Measurements from ENCODE around the gene EPHA8. TPM values are rescaled to one million over a fixed set of nuclear protein-coding genes. Genes with fewer than 3 reads are reported as not detected.

The EPHA8 gene
- total and polyA plus RNA-seq, 2 of the 13 experiments (the other 11 are each of a cell fraction or from before 2014, with no cell fraction given) = not detected

- TF ChIP-seq MAZ (IDR thresholded peaks at IDR 0.05; ENCODE audit: borderline replicate concordance, low read depth, low read length) (no peak), MAZ (CRISPR knock-in tag; IDR thresholded peaks at IDR 0.05; ENCODE audit: low read depth) (no peak), SALL2 (CRISPR knock-in tag; IDR thresholded peaks at IDR 0.05) (no peak), RBM22 (optimal IDR thresholded peaks at IDR 0.05; ENCODE audit: low read length) (no peak), ZNF768 (CRISPR knock-in tag; IDR thresholded peaks at IDR 0.05) (no peak)
- TF ChIP-seq, protein P1, sequence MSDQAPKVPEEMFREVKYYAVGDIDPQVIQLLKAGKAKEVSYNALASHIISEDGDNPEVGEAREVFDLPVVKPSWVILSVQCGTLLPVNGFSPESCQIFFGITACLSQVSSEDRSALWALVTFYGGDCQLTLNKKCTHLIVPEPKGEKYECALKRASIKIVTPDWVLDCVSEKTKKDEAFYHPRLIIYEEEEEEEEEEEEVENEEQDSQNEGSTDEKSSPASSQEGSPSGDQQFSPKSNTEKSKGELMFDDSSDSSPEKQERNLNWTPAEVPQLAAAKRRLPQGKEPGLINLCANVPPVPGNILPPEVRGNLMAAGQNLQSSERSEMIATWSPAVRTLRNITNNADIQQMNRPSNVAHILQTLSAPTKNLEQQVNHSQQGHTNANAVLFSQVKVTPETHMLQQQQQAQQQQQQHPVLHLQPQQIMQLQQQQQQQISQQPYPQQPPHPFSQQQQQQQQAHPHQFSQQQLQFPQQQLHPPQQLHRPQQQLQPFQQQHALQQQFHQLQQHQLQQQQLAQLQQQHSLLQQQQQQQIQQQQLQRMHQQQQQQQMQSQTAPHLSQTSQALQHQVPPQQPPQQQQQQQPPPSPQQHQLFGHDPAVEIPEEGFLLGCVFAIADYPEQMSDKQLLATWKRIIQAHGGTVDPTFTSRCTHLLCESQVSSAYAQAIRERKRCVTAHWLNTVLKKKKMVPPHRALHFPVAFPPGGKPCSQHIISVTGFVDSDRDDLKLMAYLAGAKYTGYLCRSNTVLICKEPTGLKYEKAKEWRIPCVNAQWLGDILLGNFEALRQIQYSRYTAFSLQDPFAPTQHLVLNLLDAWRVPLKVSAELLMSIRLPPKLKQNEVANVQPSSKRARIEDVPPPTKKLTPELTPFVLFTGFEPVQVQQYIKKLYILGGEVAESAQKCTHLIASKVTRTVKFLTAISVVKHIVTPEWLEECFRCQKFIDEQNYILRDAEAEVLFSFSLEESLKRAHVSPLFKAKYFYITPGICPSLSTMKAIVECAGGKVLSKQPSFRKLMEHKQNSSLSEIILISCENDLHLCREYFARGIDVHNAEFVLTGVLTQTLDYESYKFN (CRISPR knock-in tag; conservative IDR thresholded peaks at IDR 0.05) = no peak
These were observed 80.6 kb downstream of the EPHA8 start (continued) for GRCh38 chr1:22643928-22644327.

DNA sequence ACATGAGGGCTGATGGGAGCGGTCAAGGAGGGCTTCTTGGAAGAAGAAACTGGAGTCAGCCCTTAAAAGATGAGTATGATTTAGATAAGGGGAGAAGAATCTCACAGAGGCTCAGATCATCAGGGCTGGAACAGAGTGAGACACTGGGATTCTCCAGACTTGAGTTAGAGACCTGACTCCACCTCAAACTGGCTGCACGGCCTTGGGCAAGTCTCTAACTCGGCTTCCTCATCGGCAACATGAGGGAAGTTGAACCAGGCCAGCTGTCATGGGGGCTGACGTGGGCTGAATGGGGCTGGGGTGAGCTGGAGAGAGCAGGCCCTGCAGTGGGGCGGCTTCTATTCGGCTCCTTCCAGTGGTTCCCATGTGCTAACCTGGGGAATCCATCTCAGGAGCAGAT, 82.6 kb downstream of the EPHA8 start:
- no peak for ATAC-seq
- no peak for DNase-seq (ENCODE audit: low spot score)
- WGBS (ENCODE audit: low lambda C conversion rate) = 6% methylated on average over 7 of the region's 7 CpGs
- no TSS peak for BruUV-seq (replicated peaks)
- Histone ChIP-seq H4K20me1 (ENCODE audit: insufficient read depth, low read length) (peaks cover 3% of the 10 kb centered on the region; the same call in 1 of the 2 replicates), H3K4me2 (ENCODE audit: low read depth, low read length) (no peak overlapping the region), H2AFZ (ENCODE audit: low read length) (no peak overlapping the region), H3K79me2 (ENCODE audit: insufficient read depth, low read length) (no peaks in the 10 kb centered on the region), H3K27ac (ENCODE audit: extremely low read length, insufficient read depth, low read length) (no peak overlapping the region), H3K27me3 (ENCODE audit: control insufficient read depth in 1 of 2, insufficient read depth in 2 of 2, low read length in 2 of 2) (peaks cover 6 to 24% of the 10 kb centered on the region in 2 experiments; a peak in 3 of 5 replicates), H3K4me1 (ENCODE audit: insufficient read depth, low read length) (no peaks in the 10 kb centered on the region), H3K9me3 (ENCODE audit: low read length) (no peaks in the 10 kb centered on the region), H3K36me3 (replicated peaks in 1 of 2; ENCODE audit: control insufficient read depth in 1 of 2, insufficient read depth in 2 of 2, low read length in 2 of 2) (no peaks in the 10 kb centered on the region), H3K9ac (ENCODE audit: insufficient read depth, low read depth, low read length) (no peak overlapping the region), H3K4me3 (replicated peaks in 1 of 3; ENCODE audit: insufficient read depth in 1 of 3, low read depth in 2 of 3, low read length in 3 of 3) (no peak overlapping the region)
- no peak for FAIRE-seq
- POLR2A ChIA-PET = no interaction called here
- in situ Hi-C loops (cut with HindIII; ENCODE audit: extremely low pct_ligation_motif_present, low pct_unique_long_range_greater_than_20kb) = loop anchor here (10.0 kb wide), 1 partner anchor 511 kb away; no protein-coding TSS in a partner anchor
- intact Hi-C loops (cut with micrococcal nuclease; ENCODE audit: unreplicated experiment) = no loop called here
- CTCF ChIA-PET (ENCODE audit: low intra/inter-chr PET ratio, low total read pairs) = no interaction called here
- TF ChIP-seq RAD51 (IDR thresholded peaks at IDR 0.05; ENCODE audit: borderline replicate concordance) = no peak
- TF ChIP-seq AFF4 (CRISPR knock-in tag; IDR thresholded peaks at IDR 0.05) = no peak
- TF ChIP-seq ZKSCAN1 (IDR thresholded peaks at IDR 0.05; ENCODE audit: low read length) = no peak
- TF ChIP-seq AKNA (CRISPR knock-in tag; IDR thresholded peaks at IDR 0.05; ENCODE audit: borderline replicate concordance) = no peak
- TF ChIP-seq RFX5 (IDR thresholded peaks at IDR 0.05; ENCODE audit: low read depth, low read length) = no peak
- TF ChIP-seq ZC3H13 (CRISPR knock-in tag; IDR thresholded peaks at IDR 0.05) = no peak
